ENCODE results near the gene IQGAP1. TPM values are rescaled to one million over a fixed set of nuclear protein-coding genes. Genes with fewer than 3 reads are reported as not detected.
A peak's percentile ranks its signal among the peaks of the same experiment; 100 is the strongest.

Gene IQGAP1
- polyA plus RNA-seq, 6 donors from 2014 or later, result 96.5 to 182 (median 158) TPM

GRCh38 chr15:90419206-90419605, 31.2 kb downstream of the IQGAP1 start:
- Mint-ChIP-seq H3K27ac (peak overlapping the region in 3 of 6 donors; percentile 44 to 89 (median 60)), H3K4me3 (no peak overlapping the region), H3K9me3 (peaks cover 0 to 2% (median 0%) of the 10 kb centered on the region in 7 donors), H3K27me3 (no peaks in the 10 kb centered on the region), H3K4me1 (peaks cover 54 to 78% (median 59%) of the 10 kb centered on the region in 3 donors), H3K36me3 (no peaks in the 10 kb centered on the region)
- ATAC-seq (ENCODE audit: low read depth in 2 of 2), result no peak
- DNase-seq, result no peak

DNA sequence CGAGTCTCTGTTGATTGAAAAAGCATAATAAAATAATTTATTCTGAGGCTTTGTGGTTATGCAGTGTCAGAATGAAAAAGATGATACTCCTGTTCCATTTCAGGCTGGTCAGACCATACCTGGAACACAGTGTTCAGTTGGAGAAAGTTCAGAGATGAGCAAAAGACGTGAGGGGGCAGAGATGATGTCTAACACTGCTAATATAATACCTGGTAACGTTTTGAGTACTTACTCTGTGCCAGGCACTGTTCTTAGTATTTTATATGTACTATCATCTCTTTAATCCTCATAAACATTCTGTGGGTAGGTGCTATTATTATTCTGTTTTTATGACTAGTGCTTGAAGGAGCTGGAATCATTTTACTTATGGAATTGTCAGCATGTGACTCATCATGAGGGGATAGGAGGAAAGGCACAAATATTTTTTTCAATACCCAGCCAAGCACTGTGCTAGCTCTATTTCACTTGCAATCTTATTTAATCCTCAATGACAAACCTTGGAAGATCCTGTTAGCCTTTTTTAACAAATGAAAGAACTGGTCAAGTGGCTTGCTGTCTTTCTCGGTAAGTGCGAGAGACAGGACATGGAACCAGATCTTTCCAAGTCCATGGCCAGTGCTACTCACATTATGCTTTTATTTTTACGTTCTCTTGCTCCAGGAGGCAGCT, 31.8 kb downstream of the IQGAP1 start:
- no peaks in the 10 kb centered on the region for H3K36me3 Mint-ChIP-seq
- H3K27me3 Mint-ChIP-seq, result no peaks in the 10 kb centered on the region
- peaks cover 48 to 78% (median 57%) of the 10 kb centered on the region in 3 donors for H3K4me1 Mint-ChIP-seq
- peaks cover 0 to 2% (median 0%) of the 10 kb centered on the region in 7 donors for H3K9me3 Mint-ChIP-seq
- peak overlapping the region in 2 of 8 donors; percentile 3 to 9 for H3K4me3 Mint-ChIP-seq
- H3K27ac Mint-ChIP-seq, result peak overlapping the region in 4 of 6 donors; percentile 34 to 89 (median 52)
- DNase-seq (no peak), ATAC-seq (ENCODE audit: low read depth in 2 of 2) (no peak)

- H3K27me3 Mint-ChIP-seq, result no peaks in the 10 kb centered on the region
- no peaks in the 10 kb centered on the region for H3K36me3 Mint-ChIP-seq
- peaks cover 0 to 2% (median 0%) of the 10 kb centered on the region in 7 donors for H3K9me3 Mint-ChIP-seq
- DNase-seq (no peak), ATAC-seq (ENCODE audit: low read depth in 2 of 2) (no peak)
- H3K4me1 Mint-ChIP-seq, result peaks cover 45 to 77% (median 59%) of the 10 kb centered on the region in 3 donors
- H3K4me3 Mint-ChIP-seq, result peak overlapping the region in 2 of 8 donors; percentile 9 to 25
- peak overlapping the region in 4 of 6 donors; percentile 9 to 68 (median 25) for H3K27ac Mint-ChIP-seq
Measured at GRCh38 chr15:90420451-90420850, 32.4 kb downstream of the IQGAP1 start.

DNA sequence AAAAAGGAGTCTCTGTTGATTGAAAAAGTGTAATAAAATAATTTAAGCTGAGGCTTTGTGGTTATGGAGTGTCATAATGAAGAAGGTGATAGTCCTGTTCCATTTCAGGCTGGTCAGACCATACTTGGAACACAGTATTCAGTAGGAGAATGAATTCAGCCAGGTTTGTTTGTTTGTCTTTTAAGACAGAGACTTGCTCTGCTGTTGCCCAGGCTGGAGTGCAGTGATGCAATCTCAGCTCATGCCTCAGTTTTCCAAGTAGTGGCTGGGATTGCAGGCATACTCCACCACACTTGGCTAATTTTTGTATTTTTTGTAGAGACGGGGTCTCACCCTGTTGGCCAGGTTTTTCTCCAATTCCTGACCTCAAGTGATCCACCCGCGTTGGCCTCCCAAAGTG, 33.5 kb downstream of the IQGAP1 start:
- Mint-ChIP-seq H3K27me3 (no peaks in the 10 kb centered on the region), H3K36me3 (no peaks in the 10 kb centered on the region), H3K4me1 (peaks cover 41 to 77% (median 63%) of the 10 kb centered on the region in 3 donors), H3K27ac (peak overlapping the region in 2 of 6 donors; percentile 26 to 51), H3K4me3 (no peak overlapping the region), H3K9me3 (peaks cover 0 to 2% (median 0%) of the 10 kb centered on the region in 7 donors)
- ATAC-seq (ENCODE audit: low read depth in 2 of 2) (no peak), DNase-seq (no peak)

GRCh38 chr15:90422043-90422442, 34.0 kb downstream of the IQGAP1 start:
- no peak for DNase-seq
- no peak for ATAC-seq (ENCODE audit: low read depth in 2 of 2)
- Mint-ChIP-seq H3K4me3 (no peak overlapping the region), H3K9me3 (peaks cover 0 to 2% (median 0%) of the 10 kb centered on the region in 7 donors), H3K27ac (no peak overlapping the region), H3K36me3 (no peaks in the 10 kb centered on the region), H3K27me3 (no peaks in the 10 kb centered on the region), H3K4me1 (peaks cover 37 to 73% (median 58%) of the 10 kb centered on the region in 3 donors)

DNA sequence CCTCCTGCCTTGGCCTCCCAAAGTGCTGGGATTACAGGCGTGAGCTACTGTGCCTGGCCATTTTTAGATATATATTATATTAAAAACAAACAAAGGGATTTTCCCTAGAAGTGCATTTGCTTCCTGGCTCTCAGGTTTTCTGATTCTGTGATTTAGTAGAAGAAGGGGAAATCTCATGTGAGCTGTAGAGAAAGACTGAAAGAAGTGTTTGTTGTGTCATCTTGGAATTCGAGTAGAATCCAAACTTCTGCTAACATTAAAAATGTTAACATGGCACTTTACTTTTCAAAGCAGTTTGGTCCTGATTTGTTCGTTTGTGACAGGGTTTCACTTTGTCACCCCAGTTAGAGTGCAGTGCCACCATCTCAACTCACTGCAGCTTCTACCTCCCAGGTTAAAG, 34.9 kb downstream of the IQGAP1 start:
- Mint-ChIP-seq H3K4me3 (peak overlapping the region in 3 of 8 donors; percentile 16 to 50 (median 37)), H3K4me1 (peaks cover 30 to 67% (median 51%) of the 10 kb centered on the region in 3 donors), H3K9me3 (no peaks in the 10 kb centered on the region), H3K36me3 (no peaks in the 10 kb centered on the region), H3K27ac (peak overlapping the region in 3 of 6 donors; percentile 53 to 76 (median 60)), H3K27me3 (no peaks in the 10 kb centered on the region)
- DNase-seq (no peak), ATAC-seq (ENCODE audit: low read depth in 2 of 2) (peak in 1 of 2 donors; percentile 27)

DNA sequence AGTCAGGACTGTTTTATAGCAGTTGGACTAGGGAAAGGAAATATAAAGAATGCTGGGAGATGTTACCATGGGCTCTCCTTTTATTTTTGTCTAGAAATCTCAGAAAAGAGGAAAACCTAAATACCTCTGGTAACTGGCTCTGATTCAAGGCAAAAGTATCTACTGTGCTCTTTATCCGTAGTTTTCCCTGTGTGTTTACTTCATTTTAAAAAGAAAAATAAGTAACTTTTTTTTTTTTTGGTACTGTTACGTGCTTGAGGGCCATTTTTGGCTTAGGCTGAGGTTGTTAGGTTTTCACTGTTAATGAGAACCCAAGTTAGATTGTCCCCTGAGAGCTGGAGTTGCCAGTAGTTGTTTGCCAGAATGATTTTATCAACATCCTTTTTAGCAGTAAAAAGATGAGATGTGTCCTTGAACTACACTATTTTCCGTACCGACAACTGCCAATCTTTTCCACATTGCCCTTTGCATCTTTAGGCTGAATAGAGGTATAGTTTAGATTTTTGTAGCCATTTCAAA, 35.8 kb downstream of the IQGAP1 start:
- no peaks in the 10 kb centered on the region for H3K27me3 Mint-ChIP-seq
- H3K27ac Mint-ChIP-seq, result peak overlapping the region in 4 of 6 donors; percentile 39 to 76 (median 50)
- H3K4me1 Mint-ChIP-seq, result peaks cover 24 to 59% (median 42%) of the 10 kb centered on the region in 3 donors
- DNase-seq (no peak), ATAC-seq (ENCODE audit: low read depth in 2 of 2) (no peak)
- no peak overlapping the region for H3K4me3 Mint-ChIP-seq
- H3K9me3 Mint-ChIP-seq, result no peaks in the 10 kb centered on the region
- H3K36me3 Mint-ChIP-seq, result no peaks in the 10 kb centered on the region

- Mint-ChIP-seq H3K27me3 (no peaks in the 10 kb centered on the region), H3K9me3 (no peaks in the 10 kb centered on the region), H3K27ac (peak overlapping the region in 1 of 6 donors; percentile 56), H3K4me3 (no peak overlapping the region), H3K36me3 (peaks cover 0 to 9% of the 10 kb centered on the region in 2 donors), H3K4me1 (peaks cover 19 to 48% (median 37%) of the 10 kb centered on the region in 3 donors)
- ATAC-seq (ENCODE audit: low read depth in 2 of 2), result no peak
- no peak for DNase-seq
Measured at GRCh38 chr15:90425726-90426346, 37.8 kb downstream of the IQGAP1 start.

DNA sequence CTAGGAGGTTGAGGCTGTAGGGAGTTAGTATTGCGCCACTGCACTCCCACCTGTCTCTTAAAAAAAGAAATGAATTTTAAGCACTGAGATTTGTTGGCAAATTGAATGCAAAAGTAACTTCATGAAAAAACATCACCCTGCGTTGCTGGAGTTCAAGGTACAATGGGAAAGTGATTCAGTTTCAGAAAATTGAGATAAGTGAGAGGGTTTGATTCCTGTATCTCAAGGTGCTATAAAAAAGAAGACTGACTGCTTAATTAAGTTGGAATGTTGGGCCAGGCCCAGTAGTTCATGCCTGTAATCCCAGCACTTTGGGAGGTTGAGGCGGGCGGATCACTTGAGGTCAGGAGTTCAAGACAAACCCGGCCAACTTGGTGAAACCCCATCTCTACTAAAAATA, 39.1 kb downstream of the IQGAP1 start:
- Mint-ChIP-seq H3K27ac (peak overlapping the region in 2 of 6 donors; percentile 41 to 70), H3K36me3 (peaks cover 0 to 9% of the 10 kb centered on the region in 2 donors), H3K9me3 (no peaks in the 10 kb centered on the region), H3K4me1 (peaks cover 12 to 39% (median 30%) of the 10 kb centered on the region in 3 donors), H3K27me3 (no peaks in the 10 kb centered on the region), H3K4me3 (no peak overlapping the region)
- ATAC-seq (ENCODE audit: low read depth in 2 of 2) (no peak), DNase-seq (no peak)

GRCh38 chr15:90432253-90432652, 44.2 kb downstream of the IQGAP1 start:
- H3K9me3 Mint-ChIP-seq, result peaks cover 0 to 6% (median 4%) of the 10 kb centered on the region in 7 donors
- H3K4me3 Mint-ChIP-seq, result no peak overlapping the region
- H3K27me3 Mint-ChIP-seq, result no peaks in the 10 kb centered on the region
- DNase-seq (no peak), ATAC-seq (ENCODE audit: low read depth in 2 of 2) (no peak)
- H3K27ac Mint-ChIP-seq, result peak overlapping the region in 2 of 6 donors; percentile 63 to 70
- peaks cover 21 to 30% (median 25%) of the 10 kb centered on the region in 3 donors for H3K4me1 Mint-ChIP-seq
- H3K36me3 Mint-ChIP-seq, result peaks cover 27 to 34% of the 10 kb centered on the region in 2 donors

- ATAC-seq (ENCODE audit: low read depth in 2 of 2), result no peak
- no peak overlapping the region for H3K4me3 Mint-ChIP-seq
- DNase-seq, result no peak
- H3K27me3 Mint-ChIP-seq, result no peaks in the 10 kb centered on the region
- peaks cover 13 to 26% (median 21%) of the 10 kb centered on the region in 3 donors for H3K4me1 Mint-ChIP-seq
- peaks cover 0 to 6% (median 4%) of the 10 kb centered on the region in 7 donors for H3K9me3 Mint-ChIP-seq
- peaks cover 25 to 42% of the 10 kb centered on the region in 2 donors for H3K36me3 Mint-ChIP-seq
- peak overlapping the region in 3 of 6 donors; percentile 61 to 89 (median 63) for H3K27ac Mint-ChIP-seq
Measured at GRCh38 chr15:90435652-90436337, 47.8 kb downstream of the IQGAP1 start.

DNA sequence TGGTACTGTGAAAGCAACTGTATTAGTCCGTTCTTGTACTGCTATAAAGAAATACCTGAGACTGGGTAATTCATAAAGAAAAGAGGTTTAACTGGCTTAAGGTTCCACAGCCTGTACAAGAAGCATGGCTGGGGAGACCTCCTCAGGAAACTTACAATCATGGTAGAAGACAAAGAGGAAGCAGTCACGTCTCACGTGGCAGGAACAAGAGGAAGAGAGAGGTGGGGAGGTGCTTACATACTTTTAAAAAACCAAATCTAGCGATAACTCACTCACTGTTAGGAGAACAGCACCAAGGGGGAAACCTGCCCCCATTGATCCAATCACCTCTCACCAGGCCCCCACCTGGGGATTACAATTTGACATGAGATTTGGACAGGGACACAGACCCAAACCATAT, 48.9 kb downstream of the IQGAP1 start:
- Mint-ChIP-seq H3K27ac (peak overlapping the region in 3 of 6 donors; percentile 36 to 63 (median 52)), H3K4me3 (peak overlapping the region in 1 of 8 donors; percentile 52), H3K4me1 (peaks cover 13 to 24% (median 16%) of the 10 kb centered on the region in 3 donors), H3K9me3 (peaks cover 0 to 6% (median 4%) of the 10 kb centered on the region in 7 donors), H3K36me3 (peaks cover 25 to 42% of the 10 kb centered on the region in 2 donors), H3K27me3 (no peaks in the 10 kb centered on the region)
- DNase-seq, result no peak
- peak; percentile 63 to 64 for ATAC-seq (ENCODE audit: low read depth in 2 of 2)

DNA sequence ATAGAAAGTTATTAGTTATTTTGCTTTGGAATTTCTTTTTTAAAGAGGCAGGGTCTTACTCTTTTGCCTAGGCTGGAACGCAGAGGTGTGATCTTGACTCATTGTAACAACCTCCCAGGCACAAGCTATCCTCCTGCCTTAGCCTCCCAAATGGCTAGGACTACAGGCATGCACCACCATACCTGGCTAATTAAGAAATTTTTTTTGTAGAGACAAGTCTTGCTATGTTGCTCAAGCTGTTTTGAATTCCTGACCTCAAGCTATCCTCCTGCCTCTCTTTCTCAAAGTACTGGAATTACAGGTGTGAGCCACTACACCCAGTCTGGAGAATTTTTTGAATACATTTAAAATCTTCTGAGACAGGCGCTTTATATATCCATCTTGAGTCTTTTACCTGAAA, 49.5 kb downstream of the IQGAP1 start:
- peaks cover 25 to 40% of the 10 kb centered on the region in 2 donors for H3K36me3 Mint-ChIP-seq
- H3K27me3 Mint-ChIP-seq, result no peaks in the 10 kb centered on the region
- ATAC-seq (ENCODE audit: low read depth in 2 of 2), result no peak
- peaks cover 13 to 18% (median 16%) of the 10 kb centered on the region in 3 donors for H3K4me1 Mint-ChIP-seq
- no peak for DNase-seq
- H3K4me3 Mint-ChIP-seq, result no peak overlapping the region
- no peak overlapping the region for H3K27ac Mint-ChIP-seq
- H3K9me3 Mint-ChIP-seq, result peaks cover 0 to 6% (median 4%) of the 10 kb centered on the region in 7 donors
